Measurements from ENCODE around the gene SMIM38. TPM values are rescaled to one million over a fixed set of nuclear protein-coding genes. Genes with fewer than 3 reads are reported as not detected.

SMIM38 gene
- total RNA-seq, 4 donors from 2014 or later, result 0.45 to 2.3 (median 2.0) TPM; not detected in 1

DNA sequence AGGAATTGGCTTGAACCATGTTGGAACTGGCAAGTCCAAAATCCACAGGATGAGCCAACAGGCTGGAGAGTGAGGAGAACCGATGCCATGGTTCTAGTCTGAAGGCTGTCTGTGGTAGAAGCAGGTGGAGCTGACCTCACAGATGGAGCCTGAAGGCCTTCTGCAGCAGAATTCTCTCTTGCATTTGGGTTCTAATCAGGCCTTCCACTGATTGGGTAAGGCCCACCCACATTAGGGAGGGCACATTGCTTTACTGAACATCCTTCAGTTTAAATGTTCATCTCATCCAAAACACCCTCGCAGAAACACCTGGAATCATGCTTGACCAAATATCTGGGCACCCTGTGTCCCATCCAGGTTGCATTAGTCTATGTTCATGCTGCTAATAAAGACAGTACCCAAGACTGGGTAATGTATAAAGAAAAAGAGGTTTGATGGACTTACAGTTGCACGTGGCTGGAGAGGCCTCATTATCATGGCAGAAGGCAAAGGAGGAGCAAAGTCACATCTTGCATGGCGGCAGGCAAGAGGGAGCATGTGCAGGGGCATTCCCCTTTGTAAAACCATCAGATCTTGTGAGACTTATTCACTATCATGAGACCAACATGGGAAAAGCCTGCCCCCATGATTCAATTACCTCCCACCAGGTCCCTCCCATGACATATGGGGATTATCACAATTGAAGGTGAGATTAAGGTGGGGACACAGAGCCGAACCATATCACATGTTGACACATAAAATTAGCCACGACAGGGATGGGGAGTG, 15.9 kb downstream of the SMIM38 start:
- no peaks in the 10 kb centered on the region for H3K27me3 ChIP-seq
- H3K36me3 ChIP-seq, result no peaks in the 10 kb centered on the region
- no peak overlapping the region for H3K4me3 ChIP-seq (replicated peaks in 1 of 3)
- TF ChIP-seq CTCF (IDR thresholded peaks at IDR 0.05), result no peak
- no peak for TF ChIP-seq POLR2A (IDR thresholded peaks at IDR 0.05)
- no peaks in the 10 kb centered on the region for H3K9me3 ChIP-seq
- H3K27ac ChIP-seq, result no peak overlapping the region
- intact Hi-C loops (cut with DNase I), result no loop called here
- WGBS, 2 donors, result 86 to 95% methylated on average over 6 of the region's 6 CpGs
- no peaks in the 10 kb centered on the region for H3K4me1 ChIP-seq
- DNase-seq, result no peak

- DNase-seq, result no peak
- whole genome bisulfite sequencing, 2 donors, result 14 to 29% methylated on average over 1 of the region's 1 CpG
- intact Hi-C loops (cut with DNase I), result no loop called here
- H3K9me3 ChIP-seq, result no peaks in the 10 kb centered on the region
- no peak overlapping the region for H3K27ac ChIP-seq
- no peaks in the 10 kb centered on the region for H3K27me3 ChIP-seq
- no peak for TF ChIP-seq CTCF (IDR thresholded peaks at IDR 0.05)
- TF ChIP-seq POLR2A (IDR thresholded peaks at IDR 0.05), result no peak
- no peaks in the 10 kb centered on the region for H3K36me3 ChIP-seq
- H3K4me3 ChIP-seq (replicated peaks in 1 of 3), result no peak overlapping the region
- H3K4me1 ChIP-seq, result no peaks in the 10 kb centered on the region
Observed at GRCh38 chr11:69172674-69173073, 16.9 kb downstream of the SMIM38 start.

DNA sequence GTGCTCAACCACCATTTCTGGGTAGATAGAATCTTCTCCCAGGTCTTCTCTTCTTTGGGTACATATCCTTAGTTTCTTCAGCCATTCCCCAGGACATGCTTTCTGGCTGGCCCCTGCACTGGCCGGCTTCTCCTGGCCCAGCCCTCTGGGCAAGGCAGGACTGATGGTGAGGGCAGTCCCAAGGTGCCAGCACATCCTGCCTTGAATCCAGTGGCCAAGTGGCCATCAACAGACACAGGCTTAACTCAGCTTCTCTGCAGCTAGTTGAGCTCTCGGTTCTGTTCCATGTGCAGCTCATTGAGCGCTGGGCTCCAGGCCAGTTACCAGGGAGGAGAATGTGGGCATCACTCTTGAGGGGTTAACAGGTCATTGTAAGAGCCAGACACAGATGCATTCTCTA, 17.6 kb downstream of the SMIM38 start:
- H3K27me3 ChIP-seq, result no peaks in the 10 kb centered on the region
- intact Hi-C loops (cut with DNase I), result no loop called here
- H3K9me3 ChIP-seq, result no peaks in the 10 kb centered on the region
- 81 to 91% methylated on average over 3 of the region's 3 CpGs for WGBS, 2 donors
- no peak overlapping the region for H3K4me3 ChIP-seq (replicated peaks in 1 of 3)
- no peak overlapping the region for H3K27ac ChIP-seq
- no peaks in the 10 kb centered on the region for H3K4me1 ChIP-seq
- DNase-seq, result no peak
- TF ChIP-seq POLR2A (IDR thresholded peaks at IDR 0.05) (no peak), CTCF (IDR thresholded peaks at IDR 0.05) (no peak)
- no peaks in the 10 kb centered on the region for H3K36me3 ChIP-seq

GRCh38 chr11:69173925-69174581, 18.3 kb downstream of the SMIM38 start:
- TF ChIP-seq POLR2A (IDR thresholded peaks at IDR 0.05), result no peak
- no peak for TF ChIP-seq CTCF (IDR thresholded peaks at IDR 0.05)
- intact Hi-C loops (cut with DNase I), result no loop called here
- H3K4me3 ChIP-seq (replicated peaks in 1 of 3), result no peak overlapping the region
- no peak overlapping the region for H3K27ac ChIP-seq
- H3K4me1 ChIP-seq, result no peaks in the 10 kb centered on the region
- no peaks in the 10 kb centered on the region for H3K36me3 ChIP-seq
- no peaks in the 10 kb centered on the region for H3K27me3 ChIP-seq
- 93 to 97% methylated on average over 8 of the region's 8 CpGs for WGBS, 2 donors
- H3K9me3 ChIP-seq, result no peaks in the 10 kb centered on the region
- DNase-seq, result no peak

DNA sequence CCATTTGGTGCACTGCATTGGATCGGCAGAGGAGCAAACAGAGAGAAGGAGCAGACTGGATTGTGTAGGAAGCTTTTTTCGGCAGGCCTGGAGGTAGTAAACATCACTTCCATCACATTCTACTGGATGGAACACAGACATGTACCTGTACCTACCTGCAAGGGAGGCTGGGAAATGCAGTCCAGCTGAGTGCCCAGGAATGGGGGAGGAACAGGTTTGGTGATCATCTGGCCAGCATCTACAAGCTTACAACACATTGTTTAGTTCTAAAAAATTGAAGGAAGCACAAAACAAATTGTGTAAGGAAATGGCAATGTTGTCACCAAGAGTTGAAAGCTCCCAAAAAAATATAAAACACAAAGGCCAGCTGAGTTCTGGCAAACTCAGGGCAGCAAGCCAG, 19.1 kb downstream of the SMIM38 start:
- Histone ChIP-seq H3K27ac (no peak overlapping the region), H3K4me3 (replicated peaks in 1 of 3) (no peak overlapping the region), H3K27me3 (no peaks in the 10 kb centered on the region), H3K4me1 (no peaks in the 10 kb centered on the region), H3K36me3 (no peaks in the 10 kb centered on the region), H3K9me3 (no peaks in the 10 kb centered on the region)
- intact Hi-C loops (cut with DNase I), result no loop called here
- TF ChIP-seq CTCF (IDR thresholded peaks at IDR 0.05), result no peak
- TF ChIP-seq POLR2A (IDR thresholded peaks at IDR 0.05), result no peak
- DNase-seq, result no peak
- 89 to 95% methylated on average over 2 of the region's 2 CpGs for WGBS, 2 donors
